NCI-H2227 (cell line): ENCODE results near the gene YPEL1.
"Not testable (repeated sequence)": the region's sequence is repeated elsewhere in the genome, so short reads cannot be mapped to it uniquely, and the experiment has no call there.

Source experiments
- DNase-seq: peaks from one replicate; lab custom pipeline; 2025; ENCODE audit not compliant: unreplicated experiment; lab: John Stamatoyannopoulos, UW

The YPEL1 gene

DNA sequence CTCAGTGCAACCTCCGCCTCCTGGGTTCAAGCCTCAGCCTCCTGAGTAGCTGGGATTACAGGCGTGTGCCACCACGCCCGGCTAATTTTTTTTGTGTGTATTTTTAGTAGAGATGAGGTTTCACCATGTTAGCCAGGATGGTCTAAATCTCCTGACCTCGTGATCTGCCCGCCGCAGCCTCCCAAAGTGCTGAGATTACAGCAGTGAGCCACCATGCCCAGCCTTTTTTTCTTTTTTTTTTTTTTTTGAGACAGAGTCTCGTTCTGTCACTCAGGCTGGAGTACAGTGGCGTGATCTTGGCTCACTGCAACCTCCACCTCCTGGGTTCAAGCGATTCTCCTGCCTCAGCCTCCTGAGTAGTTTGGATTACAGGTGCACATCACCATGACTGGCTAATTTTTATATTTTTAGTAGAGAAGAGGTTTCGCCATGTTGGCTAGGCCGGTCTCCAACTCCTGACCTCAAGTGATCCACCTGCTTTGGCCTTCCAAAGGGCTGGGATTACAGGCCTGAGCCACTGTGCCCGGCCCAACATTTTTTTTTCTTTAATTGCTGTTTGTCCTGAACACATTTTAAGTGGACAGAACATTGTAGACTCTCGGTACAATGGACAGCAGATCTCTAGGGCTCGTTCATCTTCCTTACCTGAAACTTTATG lies 14.3 kb downstream of the YPEL1 start:
- not testable (repeated sequence) for DNase-seq

DNA sequence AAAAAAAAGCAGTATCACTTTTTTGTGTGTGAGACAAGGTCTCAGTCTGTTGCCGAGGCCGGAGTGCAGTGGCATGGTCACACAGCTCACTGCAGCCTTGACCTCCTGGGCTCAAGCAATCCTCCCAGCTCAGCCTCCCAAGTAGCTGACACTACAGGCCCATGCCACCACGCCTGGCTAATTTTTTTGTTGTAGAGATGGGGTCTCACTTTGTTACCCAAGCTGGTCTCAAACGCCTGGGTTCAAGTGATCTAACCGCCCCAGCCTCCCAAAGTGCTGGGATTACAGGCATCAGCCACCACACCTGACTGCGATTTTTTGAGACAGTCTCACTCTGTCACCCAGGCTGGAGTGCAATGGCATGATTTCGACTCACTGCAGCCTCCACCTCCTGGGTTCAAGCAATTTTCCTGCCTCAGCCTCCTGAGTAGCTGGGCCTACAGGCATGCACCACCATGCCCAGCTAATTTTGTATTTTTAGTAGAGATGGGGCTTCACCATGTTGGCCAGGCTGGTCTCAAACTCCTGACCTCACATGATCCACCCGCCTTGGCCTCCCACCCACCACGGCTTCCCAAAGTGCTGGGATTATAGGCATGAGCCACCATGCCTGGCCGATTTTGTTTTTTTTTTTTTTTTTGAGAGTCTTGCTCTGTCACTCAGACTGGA lies 15.3 kb downstream of the YPEL1 start:
- DNase-seq, result not testable (repeated sequence)

DNA sequence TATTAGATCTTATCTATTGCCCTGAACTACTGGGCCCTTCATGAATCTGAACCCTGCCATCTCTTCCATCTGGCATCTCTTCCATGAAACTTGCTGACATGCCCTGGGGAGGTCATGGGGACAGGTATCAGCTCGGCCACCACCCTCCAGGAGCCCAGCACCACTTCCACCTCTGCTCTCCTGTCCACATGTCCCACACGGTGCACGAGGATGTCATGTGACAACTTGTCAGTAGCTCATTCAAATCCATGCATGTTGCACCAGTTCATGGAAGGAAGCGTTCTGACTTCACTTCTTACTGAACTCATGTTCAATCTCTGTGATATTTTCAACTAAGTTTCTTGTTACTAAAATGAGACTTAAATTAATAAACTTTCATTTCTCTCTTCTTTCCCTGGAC lies 16.6 kb downstream of the YPEL1 start:
- no peak for DNase-seq

DNA sequence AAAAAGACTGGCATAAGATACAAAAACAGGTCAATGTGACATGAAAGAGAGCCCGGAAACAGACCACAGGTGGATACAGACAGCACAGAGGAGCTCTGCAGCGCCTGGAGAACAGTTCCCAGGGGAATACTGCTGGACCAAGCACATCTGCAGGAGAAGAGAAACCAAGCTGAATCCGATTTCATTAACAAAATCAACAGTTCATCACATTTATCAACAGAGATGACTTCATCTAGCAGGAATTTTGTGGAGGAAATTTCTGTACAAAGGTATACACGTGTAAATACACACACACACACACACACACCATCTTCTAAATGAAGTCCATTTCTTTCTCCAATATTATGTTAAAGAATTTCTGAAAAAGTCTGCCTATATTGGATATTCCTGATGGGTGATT lies 17.1 kb downstream of the YPEL1 start:
- DNase-seq, result no peak

DNA sequence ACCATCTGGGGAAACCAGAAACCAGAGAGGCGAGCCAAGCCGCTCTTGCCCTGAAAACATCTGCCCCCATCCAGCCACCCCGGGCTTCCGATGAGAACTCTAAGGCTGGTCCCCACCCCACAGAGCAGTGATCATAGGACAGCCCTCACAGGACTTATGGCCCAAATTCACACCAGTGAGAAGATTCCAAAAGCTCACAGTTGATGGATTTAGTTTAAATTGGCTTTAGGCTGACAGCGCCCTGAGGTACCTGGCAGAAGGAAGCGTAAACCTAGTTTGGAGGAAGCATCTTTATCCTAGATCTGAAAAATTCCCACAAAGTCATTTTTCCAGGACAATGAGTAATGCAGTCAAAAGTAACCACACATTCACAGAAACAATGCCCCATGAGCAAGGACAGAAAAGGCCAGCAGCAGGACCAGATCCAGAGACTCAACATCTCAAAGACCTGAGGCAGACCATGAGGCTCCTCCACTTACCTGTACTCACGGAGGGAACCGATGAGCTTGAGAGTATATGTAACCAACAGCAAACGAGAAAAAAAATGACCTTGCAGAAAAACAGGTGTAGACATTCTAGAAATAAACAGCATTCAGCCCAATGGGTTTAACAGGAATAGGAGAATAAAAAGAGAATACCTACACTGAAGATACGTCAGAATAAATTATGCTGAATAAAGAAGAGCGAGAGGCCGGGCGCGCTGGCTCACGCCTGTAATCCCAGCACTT lies 19.0 kb downstream of the YPEL1 start:
- not testable (repeated sequence) for DNase-seq

DNA sequence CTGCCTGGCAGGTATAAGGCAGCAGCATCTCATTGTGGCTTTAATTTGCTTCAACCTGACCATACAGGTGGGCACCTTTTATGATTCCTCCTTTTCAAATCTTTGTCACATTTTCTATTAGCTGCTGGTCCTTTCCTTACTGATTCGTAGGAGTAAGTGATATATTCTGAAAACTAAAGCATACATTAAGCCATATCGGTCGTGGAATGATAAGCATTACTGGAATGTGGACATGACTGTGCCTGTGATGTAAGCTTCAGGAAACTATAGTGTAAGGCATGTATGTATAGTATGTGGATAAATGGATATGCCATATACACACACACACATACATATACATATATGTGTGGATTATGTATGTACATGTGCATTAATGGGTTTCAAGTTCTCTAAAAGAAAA lies 20.8 kb downstream of the YPEL1 start:
- DNase-seq, result no peak

DNA sequence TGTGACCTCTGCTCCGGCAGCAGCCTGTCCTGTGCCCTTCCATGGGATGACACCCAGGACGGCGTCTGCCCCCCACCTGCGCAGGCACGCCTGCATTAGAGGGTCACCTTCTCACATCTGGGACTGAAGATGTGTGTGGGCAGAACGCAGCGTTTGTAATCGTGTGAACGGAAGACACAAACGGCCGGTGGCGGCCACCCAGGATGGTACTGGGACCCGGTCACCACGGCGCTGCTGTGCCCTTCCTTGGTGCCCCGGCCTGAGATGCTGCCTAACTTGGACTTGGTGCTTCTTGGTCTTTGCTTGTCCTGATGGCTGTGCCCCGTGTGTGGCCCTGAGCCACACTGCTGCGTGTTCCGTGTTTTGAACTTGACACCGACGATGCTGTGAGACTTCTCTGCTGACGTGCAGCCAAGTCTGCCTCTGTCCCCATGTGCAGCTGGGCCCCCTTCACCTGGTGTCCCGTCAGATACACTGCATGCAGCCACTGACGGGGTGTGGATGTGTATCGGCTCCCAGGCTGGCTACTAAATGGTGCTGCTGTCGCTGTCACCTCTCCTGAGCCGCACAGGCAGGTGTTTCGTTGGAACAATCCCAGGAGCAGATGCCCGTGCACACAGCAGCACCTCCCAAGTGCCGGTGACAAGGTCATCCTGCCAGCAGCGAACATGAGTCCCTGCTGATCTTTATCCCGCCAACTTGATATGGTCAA lies 21.4 kb downstream of the YPEL1 start:
- no peak for DNase-seq

DNA sequence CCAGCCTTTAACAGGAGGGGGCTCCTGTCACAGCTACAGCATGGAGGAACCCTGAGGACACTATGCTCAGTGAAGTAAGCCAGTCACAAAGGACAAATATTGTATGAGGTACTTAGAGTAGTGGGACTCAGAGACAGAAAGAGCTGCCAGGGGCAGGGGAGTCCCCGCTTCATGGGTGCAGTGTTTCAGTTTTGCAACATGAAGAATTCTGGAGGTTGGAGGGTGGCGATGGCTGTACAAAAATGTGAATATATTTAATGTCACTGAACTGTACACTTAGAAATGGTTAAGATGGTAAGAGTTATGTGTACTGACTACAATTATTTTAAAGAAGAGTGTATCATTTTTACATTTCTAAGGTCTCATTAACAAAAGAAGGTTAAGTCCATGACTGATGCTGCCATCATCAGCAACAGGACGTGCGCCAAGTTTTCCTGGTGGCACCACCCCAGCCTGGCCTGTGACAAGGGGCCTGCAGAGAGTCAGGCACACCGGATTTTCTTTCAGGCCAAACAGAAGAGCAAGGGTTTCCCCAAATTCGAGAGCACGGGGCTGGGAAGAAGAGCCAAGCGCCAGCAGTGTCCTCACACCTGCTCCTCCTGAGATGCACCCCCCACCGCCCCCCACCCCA lies 22.1 kb downstream of the YPEL1 start:
- no peak for DNase-seq

DNA sequence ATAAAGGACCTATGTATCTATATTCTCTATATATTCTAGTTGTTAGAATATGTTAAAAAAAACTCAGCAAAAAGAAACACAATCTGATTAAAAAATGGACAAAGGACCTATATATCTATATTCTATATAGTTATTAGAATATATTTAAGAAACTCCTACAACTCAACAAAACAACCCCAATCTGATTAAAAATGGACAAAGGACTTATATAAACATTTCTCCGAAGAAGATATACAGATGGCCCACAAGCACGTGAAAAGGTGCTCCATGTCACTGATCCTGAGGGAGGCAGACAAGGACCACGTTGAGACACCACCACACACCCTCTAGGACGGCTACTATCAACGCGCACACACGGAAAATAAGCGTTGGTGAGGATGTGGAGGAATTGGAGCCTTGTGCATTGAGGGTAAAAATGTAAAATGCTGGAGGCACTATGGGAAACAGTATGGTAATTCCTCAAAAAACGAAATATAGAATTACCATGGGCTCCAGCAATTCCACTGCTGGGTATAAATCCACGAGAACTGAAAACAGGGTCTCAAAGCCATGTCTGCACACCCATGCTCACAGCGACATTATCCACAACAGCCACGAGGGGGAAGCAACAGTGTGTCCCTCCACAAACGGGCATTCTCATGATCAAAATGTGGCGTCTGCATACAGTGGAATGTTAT lies 22.7 kb downstream of the YPEL1 start:
- peak; percentile 84 for DNase-seq

DNA sequence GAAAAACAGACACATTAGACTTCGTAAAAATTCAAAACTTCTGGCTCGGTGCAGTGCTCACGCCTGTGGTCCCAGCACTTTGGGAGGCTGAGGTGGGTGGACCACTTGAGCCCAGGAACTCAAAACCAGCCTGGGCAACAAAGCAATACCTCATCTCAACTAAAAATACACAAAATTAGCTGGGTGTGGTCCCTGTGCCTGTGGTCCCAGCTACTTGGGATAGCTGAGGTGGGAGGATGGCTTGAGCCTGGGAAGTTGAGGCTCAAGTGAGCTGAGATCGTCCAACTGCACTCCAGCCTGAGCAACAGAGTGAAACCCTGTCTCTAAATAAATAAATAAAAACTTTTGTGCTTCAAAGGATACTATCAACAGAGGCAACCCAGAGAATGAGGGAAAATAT lies 23.7 kb downstream of the YPEL1 start:
- DNase-seq, result no peak

DNA sequence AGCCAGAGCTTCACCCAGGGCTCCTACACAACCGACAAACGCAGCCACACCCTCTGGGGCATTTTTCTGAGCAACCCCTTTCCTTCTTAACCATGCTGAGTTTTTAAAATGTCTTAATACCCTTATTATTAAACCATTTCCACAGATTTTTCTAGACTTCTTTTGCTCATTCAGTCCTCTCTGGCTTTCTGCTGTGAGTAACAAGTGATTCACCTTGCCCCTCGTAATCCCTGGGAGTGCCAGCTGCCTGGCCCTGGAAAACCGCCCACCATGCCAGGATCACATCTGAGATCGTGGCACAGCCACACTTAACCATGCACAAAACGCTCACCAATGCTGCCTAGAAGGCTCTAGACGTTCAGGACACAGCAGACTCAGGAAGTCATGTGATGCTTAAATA lies 25.4 kb downstream of the YPEL1 start:
- no peak for DNase-seq

DNA sequence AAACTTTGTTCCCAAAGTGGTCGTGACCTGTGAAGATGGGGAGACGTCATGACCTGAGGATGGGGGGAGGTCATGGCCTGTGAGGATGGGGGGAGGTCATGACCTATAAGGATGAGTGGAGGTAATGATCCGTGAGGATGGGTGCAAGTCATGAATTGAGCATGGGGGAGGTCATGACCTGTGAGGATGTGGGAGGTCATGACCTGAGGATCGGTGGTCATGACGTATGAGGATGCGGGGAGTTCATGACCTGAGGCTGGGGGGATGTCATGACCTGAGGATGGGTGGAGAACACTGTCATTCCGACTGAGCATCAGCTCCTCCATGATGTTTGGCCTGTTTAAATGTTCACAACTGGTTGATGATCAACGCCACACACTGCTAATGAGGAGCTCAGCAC lies 25.9 kb downstream of the YPEL1 start:
- no peak for DNase-seq

DNA sequence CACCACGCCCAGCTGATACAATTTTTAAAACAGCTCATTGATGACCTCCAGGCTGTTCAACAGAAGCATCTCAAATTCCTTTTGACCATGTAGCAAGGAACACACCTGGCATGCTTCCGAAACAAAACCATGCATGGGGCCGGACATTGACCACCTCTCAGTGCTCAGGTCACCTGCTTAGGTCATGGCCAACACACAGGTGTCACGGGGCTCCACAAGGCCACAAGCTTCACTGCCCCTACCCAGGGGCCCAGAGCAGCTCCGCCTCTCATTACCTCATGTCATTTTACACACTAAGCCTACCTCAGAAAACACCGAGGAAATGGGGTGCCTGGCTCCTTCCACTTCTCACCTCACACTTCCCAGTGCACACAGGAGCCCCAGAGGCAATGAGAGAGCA lies 26.6 kb downstream of the YPEL1 start:
- DNase-seq, result no peak

DNA sequence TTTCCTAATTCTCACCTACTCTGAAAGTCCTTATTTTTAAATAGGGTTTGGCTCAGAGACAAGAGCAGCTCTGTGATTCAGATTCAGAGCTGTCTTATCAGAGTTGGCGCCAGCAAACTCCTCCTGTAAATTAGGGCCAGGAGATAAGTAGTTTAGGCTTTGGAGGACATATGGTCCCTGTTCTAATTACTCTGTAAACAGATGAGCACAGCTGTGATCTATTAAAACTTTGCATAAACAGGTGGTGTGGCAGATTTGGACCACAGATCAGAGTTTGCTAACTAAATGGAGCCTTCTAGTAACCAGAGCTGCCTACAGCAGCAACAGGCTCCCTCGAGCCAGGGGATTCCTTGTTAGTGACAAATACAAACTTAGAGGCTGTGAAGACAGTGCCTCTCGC lies 27.9 kb downstream of the YPEL1 start:
- no peak for DNase-seq

DNA sequence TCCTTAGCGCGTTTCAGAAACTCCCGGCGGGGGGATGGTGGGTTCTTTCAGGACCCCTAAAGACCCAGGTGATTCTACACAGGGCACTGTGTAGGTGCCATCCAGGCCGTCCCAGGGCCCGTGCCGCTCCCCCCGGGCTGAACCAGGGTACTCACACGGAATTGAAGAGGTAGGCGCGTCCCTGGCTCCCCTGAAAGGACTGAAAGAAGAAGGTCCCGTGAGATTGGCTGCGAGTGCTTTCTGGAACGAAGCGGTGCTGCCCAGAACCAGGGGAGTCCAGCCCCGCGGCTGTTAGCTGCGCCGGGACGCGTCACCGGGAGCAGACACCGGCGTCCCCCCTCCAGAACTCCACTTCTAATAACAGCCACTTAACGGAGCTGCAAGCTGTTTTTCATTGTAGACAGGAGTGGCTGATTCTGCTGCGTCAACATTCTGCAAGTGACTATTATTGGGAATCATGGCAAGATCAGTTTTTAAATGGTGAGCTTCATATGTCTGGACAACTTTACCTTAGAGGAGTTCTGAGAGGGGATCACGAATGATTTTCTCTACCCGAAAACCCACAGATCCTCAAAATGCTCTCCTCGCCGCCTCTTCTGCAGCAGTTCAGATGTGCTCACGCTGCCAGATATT lies 31.8 kb downstream of the YPEL1 start:
- peak; percentile 58 for DNase-seq

DNA sequence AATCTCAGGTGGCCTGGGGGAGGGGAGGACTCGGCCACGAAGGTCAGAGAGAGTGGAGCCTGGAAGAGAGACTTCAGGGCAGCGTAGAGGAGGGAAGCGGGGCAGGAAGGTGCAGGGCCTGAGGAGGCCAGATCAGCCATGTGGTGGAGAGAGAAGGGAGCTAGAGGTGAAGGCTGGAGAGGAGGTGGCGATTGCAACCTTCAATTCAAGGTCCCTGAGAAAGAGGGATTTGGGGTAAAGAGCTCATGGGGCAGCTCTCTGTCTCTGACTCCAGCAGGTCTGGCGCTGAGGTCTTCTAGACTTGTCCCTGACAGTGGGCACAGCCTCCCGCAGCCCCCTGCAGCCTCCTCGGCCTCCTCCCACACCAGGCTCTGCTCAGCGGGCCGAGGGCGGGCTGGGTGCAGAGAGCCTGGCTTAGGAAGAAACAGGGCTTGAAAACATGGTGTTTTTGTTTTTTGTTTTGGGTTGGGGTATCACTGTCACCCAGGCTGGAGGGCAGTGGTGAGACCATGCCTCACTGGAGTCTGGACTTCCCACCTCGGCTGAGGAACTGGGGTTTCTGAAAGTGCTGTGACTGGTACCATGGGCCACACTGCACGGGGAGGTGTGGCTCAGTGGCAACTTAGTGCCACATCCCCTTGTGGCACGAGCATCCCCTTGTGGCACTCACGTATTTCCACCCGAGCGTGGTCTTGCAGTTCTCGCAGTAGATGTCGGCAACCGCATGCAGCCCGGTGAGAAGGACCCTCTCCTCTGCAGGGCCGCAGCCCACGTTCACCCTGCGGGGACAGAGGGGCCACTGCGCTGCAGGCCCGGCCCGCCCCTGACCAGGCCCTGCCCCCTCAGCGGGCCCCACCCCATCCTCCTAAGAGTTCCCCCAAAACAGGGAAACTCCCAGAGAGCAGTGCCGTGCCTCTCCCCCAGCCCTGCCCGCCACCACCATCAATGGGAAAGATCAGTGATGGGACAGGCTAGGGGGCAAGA lies 32.6 kb downstream of the YPEL1 start:
- DNase-seq, result no peak

DNA sequence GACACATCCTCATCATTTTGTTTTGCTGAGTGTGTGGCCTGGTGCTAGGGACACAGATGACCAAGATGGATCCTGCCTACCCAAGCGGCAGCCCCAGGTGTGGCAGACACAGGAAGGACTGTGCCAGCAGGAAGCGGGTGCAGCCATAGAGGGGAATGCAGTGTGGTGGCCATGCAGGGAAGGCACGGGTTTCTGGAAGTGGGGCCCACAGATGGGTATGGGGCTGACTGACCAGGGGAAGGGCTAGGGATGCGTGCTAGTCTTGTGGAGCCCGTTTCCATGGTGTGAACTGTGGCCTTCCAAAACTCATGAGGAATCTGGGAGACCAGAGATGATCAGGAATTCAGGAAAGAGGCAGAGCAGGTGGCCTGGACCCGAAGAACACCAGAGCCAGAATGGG lies 33.5 kb downstream of the YPEL1 start:
- DNase-seq, result no peak

DNA sequence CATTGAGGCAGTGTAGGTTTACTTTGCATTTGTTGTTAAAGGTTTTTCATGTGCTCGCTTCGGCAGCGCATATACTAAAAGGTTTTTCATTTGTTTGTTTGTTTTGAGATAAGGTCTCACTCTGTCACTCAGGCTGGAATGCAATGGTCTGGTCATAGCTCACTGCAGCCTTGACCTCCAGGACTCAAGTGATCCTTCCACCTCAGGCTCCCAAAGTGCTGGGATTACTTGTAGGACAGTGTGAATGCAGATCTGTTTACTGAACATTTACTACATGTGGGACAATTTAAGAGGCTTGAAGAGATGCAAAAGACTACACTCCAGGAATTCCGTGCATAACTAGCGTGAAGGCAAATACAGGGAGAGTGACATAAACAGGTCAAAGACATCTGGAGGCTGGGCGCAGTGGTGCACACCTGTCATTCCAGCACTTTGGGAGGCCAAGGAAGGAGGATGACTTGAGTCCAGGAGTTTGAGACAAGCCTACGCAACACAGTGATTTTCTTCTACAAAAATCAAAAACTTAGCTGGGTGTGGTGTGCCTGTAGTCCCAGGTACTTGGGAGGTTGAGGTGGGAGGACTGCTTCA lies 34.1 kb downstream of the YPEL1 start:
- DNase-seq, result no peak

DNA sequence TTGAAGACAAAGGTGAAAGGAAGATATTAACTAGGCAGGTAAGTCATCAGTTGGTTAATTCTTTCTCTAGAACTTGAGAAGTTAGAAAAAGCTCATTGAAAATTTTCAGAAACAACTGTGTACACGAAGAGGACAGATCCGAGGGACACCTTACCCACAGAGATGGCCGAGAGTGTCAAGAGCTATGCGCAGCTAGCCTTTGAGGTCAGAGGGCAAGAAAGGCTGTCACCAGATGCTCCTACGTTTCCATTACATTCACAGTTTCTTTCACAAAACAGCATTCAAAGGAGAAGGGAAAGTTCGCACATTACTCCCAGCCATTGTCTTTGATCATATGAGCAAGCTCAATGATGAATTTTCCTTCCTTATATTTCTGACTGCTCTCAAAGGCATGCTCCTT lies 34.8 kb downstream of the YPEL1 start:
- DNase-seq, result no peak
